Measurements from ENCODE around the gene TSPEAR.

Gene TSPEAR

DNA sequence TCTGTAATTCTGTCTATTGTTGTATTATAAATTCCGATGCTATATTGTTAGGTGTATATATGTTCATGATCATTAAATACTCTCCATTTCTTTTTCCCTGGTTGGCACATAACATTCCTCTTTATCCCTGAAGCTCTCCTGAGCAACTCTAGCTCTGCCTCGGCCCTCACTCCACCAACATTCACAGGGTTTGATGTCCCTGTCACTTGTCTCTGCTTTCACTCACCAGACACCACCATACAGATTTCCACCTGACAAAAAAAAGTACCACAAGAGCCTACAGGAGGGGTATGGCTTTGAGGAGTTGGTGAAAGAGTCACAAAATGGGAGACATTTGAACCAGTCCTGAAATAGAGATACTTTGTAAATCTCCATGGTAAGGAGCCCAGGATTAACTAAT, 8.8 kb upstream of the TSPEAR start:
- Histone ChIP-seq H3K9me3 (ENCODE audit: control insufficient read depth, insufficient read depth, low read length) (no peaks in the 10 kb centered on the region), H3K4me1 (ENCODE audit: insufficient read depth, low read length) (peaks cover 11% of the 10 kb centered on the region), H3K9ac (ENCODE audit: low read depth, low read length) (no peak overlapping the region), H3K36me3 (ENCODE audit: insufficient read depth, low read length) (no peaks in the 10 kb centered on the region)

DNA sequence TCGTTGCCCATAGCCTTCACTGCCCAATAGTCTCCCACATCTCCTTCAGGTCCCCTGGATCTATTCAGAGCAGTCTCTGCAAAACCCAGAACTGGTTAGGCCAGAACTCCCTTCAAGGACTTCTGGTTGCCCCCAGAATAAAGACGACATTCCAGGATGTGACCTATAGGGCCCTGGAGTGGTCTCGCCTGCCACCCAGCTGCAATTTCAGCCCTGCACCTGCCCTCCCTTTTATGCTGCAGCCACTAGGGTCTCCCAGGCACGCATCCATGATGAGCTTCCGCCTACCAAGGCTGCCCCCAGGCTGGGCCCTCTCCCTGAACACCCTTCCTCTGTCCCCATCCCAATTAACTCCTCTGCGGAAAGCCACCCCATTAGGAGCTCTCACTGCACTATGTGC, 7.2 kb upstream of the TSPEAR start:
- H3K4me1 ChIP-seq (ENCODE audit: insufficient read depth, low read length) = peaks cover 15% of the 10 kb centered on the region
- H3K9ac ChIP-seq (ENCODE audit: low read depth, low read length) = no peak overlapping the region
- no peaks in the 10 kb centered on the region for H3K9me3 ChIP-seq (ENCODE audit: control insufficient read depth, insufficient read depth, low read length)
- H3K36me3 ChIP-seq (ENCODE audit: insufficient read depth, low read length) = no peaks in the 10 kb centered on the region

DNA sequence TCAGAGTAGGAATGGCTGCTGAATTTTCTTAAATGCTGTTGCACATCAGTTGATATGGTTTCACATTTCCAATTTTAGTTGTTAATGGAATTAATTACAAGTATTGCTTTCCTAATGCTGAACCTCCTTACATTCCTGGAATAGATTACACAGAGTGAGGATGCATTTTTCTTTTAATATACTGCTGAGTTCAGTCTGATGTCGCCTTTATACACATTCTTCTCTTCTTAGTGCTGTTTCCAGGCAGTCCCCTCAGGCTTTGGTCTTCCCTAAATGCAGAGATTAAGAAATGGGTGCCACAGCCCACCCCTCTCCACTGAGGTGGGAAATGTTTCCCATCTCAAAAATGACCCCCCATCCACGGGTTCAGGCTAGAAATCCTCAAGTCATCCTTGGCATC, 6.7 kb upstream of the TSPEAR start:
- no peak overlapping the region for H3K9ac ChIP-seq (ENCODE audit: low read depth, low read length)
- no peaks in the 10 kb centered on the region for H3K36me3 ChIP-seq (ENCODE audit: insufficient read depth, low read length)
- peaks cover 15% of the 10 kb centered on the region for H3K4me1 ChIP-seq (ENCODE audit: insufficient read depth, low read length)
- H3K9me3 ChIP-seq (ENCODE audit: control insufficient read depth, insufficient read depth, low read length) = no peaks in the 10 kb centered on the region

DNA sequence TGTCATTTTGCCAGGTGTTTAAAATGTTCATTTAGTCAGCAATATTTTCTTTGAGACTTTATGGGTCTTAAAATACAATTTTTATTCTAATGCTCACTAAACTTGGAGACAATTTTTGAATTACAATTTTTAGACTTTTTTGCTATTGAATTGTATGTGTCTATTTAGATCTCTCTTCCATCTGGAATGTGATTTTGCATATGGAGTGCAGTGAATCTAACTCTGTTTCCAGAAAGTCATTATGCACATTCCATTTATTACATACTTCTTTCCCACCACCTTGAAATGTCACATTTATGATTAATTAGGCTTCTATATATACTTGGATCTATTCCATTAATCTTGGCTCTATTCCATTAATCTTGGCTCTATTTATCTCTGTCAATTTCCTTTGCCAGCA, 5.6 kb upstream of the TSPEAR start:
- Histone ChIP-seq H3K4me1 (ENCODE audit: insufficient read depth, low read length) (peaks cover 10% of the 10 kb centered on the region; the same call in 1 of the 2 replicates), H3K9ac (ENCODE audit: low read depth, low read length) (no peak overlapping the region)

DNA sequence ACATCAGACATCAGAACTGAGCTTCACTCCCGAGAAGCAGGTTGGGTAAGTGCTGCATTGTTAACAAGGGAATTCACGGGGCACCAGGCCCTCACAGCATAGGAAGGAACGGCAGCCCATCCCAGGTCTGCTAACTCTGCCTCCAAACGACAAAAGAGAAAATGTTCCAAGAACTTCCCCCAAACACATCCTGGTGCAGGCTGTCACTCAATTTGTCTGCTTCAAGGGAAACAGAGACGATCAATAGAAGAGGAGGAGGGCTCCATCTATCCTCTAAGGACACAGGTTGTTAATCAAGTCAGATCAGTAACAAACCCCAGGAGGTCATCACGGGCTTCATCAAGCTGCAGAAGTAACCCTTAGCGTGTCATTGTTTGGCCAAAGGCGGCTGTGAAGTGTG, 3.5 kb upstream of the TSPEAR start:
- H3K4me1 ChIP-seq (ENCODE audit: insufficient read depth, low read length) = peaks cover 10% of the 10 kb centered on the region
- no peaks in the 10 kb centered on the region for H3K9me3 ChIP-seq (ENCODE audit: control insufficient read depth, insufficient read depth, low read length)
- no peak overlapping the region for H3K9ac ChIP-seq (ENCODE audit: low read depth, low read length)
- H3K36me3 ChIP-seq (ENCODE audit: insufficient read depth, low read length) = no peaks in the 10 kb centered on the region

More for the DNA sequence above, 5.6 kb upstream of the TSPEAR start:
- Histone ChIP-seq H3K9me3 (ENCODE audit: control insufficient read depth, insufficient read depth, low read length) (no peaks in the 10 kb centered on the region), H3K36me3 (ENCODE audit: insufficient read depth, low read length) (no peaks in the 10 kb centered on the region)

DNA sequence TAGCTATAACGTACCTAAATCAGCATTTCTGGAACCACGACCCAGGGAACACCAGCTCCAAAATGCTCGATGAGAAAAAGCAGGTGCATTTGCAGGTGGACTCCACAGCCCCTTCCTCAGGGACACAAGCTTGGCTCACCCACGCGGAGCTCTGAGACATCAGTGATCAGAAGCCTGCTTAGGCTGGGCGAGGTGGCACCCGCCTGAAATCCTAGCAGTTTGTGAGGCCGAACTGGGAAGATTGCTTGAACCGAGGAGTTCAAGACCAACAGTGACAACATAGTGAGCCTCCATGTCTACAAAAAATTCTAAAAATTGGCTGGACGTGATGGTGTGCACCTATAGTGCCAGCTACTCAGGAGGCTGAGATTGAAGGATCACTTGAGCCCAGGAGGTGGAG, 2.5 kb upstream of the TSPEAR start:
- Histone ChIP-seq H3K36me3 (ENCODE audit: insufficient read depth, low read length) (no peaks in the 10 kb centered on the region), H3K9me3 (ENCODE audit: control insufficient read depth, insufficient read depth, low read length) (no peaks in the 10 kb centered on the region), H3K9ac (ENCODE audit: low read depth, low read length) (no peak overlapping the region), H3K4me1 (ENCODE audit: insufficient read depth, low read length) (peaks cover 10% of the 10 kb centered on the region)

DNA sequence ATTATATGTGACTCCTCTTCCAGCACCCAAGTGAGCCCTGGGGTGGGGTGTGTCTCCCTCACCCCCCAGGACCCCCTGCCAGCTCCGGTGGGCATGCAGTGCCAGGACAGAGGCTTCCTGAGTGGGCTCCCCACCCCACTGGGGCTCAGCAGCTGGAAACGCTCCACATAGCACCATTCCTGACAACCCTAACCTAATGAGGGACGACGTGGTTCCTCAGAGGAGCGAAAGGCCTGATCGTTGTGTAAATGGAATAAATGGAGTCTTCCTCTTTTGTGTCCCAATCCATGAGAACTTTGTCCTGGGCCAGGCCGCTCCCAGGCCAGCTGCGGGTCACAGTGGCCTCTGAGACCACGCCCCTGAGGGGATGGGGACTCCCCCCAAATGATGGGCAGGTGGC, 1.8 kb upstream of the TSPEAR start:
- Histone ChIP-seq H3K9ac (ENCODE audit: low read depth, low read length) (no peak overlapping the region), H3K36me3 (ENCODE audit: insufficient read depth, low read length) (no peaks in the 10 kb centered on the region), H3K4me1 (ENCODE audit: insufficient read depth, low read length) (peaks cover 6% of the 10 kb centered on the region), H3K9me3 (ENCODE audit: control insufficient read depth, insufficient read depth, low read length) (no peaks in the 10 kb centered on the region)

DNA sequence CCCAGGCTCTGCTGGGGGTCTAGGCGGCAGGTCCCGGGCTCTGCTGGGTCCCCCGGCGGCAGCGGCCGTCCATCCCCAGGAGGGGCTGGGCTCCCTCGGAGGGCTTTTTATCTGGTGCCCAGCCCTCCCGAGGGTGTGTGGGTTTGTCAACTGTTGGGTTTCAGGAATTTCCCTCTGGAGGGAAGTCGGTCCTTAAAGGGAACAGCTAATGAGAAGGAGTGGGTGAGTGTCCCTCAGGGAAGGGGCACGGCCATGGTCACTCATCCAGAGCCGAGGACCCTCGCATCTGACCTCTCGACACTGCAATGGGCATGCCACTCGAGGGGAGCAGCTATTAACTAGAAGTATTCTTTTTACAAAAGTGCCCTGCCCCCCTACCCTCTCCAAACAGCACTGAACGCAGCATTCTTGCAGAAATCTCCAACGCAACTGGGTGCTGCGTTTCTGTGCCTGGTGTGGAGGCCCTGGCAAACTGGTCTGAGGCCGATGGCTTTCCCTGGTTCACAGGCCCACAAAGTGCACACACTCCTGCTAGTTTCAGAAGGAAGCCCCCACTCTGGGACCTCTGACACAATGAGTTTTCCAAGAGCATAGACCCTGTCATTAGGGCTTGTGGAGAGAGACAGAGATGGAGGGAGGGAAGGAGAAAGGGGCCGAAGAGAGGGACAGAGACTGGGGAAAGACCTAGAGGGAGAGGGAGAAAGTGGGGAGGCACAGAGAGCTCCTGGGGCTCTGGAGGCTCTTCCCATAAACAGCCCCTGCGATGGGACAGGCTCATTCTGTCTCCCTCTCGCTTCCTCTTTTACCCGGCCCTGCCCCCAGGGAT, 1.0 kb upstream of the TSPEAR start:
- Histone ChIP-seq H3K36me3 (ENCODE audit: insufficient read depth, low read length) (no peaks in the 10 kb centered on the region), H3K4me1 (ENCODE audit: insufficient read depth, low read length) (peaks cover 5% of the 10 kb centered on the region; the same call in 1 of the 2 replicates), H3K9me3 (ENCODE audit: control insufficient read depth, insufficient read depth, low read length) (no peaks in the 10 kb centered on the region), H3K9ac (ENCODE audit: low read depth, low read length) (peak overlapping the region; percentile 49)

DNA sequence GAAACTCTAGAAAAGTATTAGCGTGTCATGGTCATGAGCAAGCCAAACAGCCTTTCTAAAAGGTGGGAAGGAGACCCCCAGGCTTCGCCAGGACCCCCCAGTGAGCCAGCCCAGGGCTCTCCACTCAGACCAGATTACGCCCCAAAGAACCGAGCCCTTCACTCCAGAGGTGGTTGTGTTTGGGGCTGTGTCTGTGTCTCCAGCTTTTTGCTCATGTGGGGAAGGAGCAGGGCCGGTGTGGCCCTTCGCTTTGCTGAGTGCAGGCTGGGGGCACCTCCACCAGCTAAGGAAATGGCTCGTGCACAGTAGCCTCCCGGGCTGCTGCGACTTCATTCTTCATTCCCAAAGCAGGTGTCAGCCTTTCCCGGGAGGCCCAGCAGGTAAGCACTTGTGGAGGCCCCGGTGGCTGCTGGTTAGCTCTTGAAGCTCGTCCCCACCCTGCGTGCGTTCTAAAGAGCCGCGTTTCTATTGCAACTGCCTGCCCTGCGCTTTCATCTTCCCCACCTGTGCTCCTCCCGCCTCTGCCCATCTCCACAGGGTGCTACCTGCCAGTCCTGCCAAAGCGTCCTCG, 531 bp downstream of the TSPEAR start:
- Histone ChIP-seq H3K36me3 (ENCODE audit: insufficient read depth, low read length) (no peaks in the 10 kb centered on the region), H3K9ac (ENCODE audit: low read depth, low read length) (peak overlapping the region; percentile 40; the same call in 1 of the 2 replicates), H3K4me1 (ENCODE audit: insufficient read depth, low read length) (peaks cover 5% of the 10 kb centered on the region; the same call in 1 of the 2 replicates)

DNA sequence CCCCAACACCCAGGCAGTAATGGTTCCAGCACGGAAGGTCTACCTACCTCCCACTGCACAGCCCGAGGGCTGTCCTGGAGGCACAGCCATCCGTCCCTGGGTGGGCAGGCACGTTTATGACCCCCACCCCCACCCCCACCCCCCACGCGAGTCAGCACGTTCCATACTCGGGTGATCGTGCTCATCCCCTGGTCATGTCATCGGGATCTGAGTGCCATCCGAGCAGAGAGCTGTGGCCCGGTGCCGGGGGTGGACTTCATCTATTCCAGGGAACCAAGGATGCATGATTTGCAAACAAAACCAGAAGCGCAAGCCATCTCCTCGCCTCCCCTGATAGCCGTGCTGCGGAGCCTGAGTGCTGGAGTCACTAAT, 1.1 kb downstream of the TSPEAR start:
- Histone ChIP-seq H3K4me1 (ENCODE audit: insufficient read depth, low read length) (peaks cover 5% of the 10 kb centered on the region; the same call in 1 of the 2 replicates), H3K9ac (ENCODE audit: low read depth, low read length) (peak overlapping the region; percentile 56; the same call in 1 of the 2 replicates), H3K36me3 (ENCODE audit: insufficient read depth, low read length) (no peaks in the 10 kb centered on the region), H3K9me3 (ENCODE audit: control insufficient read depth, insufficient read depth, low read length) (no peaks in the 10 kb centered on the region)

More for the DNA sequence above, 531 bp downstream of the TSPEAR start:
- H3K9me3 ChIP-seq (ENCODE audit: control insufficient read depth, insufficient read depth, low read length) = no peaks in the 10 kb centered on the region

DNA sequence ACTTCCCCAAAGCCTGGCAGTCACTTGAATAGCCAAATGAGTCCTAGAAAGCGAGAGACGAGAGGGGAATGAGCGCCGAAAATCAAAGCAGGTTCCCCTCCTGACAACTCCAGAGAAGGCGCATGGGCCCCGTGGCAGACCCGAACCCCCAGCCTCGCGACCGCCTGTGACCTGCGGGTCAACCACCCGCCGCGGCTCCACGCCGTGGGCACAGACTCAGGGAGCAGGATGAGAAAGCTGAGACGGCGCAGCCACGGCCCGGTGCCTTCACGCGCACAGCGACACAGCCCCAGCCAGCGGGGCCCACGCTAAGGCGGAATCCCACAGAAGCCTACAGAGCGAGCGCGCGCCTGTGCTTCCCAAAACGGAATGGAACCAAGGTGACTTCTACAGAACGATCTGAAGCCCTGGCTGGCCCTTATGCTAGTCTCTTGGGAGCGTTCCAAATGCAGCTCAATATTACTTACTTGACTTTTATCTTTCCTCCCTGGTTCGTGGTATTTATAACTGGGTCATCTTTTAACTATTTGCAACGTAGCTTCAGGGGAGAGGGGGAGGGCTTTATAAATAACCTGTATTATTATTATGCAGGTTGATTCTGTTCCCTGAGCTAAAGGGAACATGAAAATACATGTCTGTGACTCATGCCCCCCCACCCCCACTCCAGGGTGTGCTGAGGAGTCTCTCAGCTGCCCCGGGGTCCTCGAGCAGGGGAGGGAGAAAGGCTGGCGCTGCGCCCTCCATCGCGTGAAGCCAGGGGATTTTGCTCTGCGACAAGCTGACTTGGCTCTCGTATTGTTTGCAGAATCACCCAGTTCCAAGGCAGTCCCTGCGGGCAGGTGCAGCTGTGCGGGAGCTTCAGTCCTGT, 1.7 kb downstream of the TSPEAR start:
- Histone ChIP-seq H3K9ac (ENCODE audit: low read depth, low read length) (peak overlapping the region; percentile 56), H3K36me3 (ENCODE audit: insufficient read depth, low read length) (no peaks in the 10 kb centered on the region), H3K9me3 (ENCODE audit: control insufficient read depth, insufficient read depth, low read length) (no peaks in the 10 kb centered on the region), H3K4me1 (ENCODE audit: insufficient read depth, low read length) (no peaks in the 10 kb centered on the region; the same call in 1 of the 2 replicates)

DNA sequence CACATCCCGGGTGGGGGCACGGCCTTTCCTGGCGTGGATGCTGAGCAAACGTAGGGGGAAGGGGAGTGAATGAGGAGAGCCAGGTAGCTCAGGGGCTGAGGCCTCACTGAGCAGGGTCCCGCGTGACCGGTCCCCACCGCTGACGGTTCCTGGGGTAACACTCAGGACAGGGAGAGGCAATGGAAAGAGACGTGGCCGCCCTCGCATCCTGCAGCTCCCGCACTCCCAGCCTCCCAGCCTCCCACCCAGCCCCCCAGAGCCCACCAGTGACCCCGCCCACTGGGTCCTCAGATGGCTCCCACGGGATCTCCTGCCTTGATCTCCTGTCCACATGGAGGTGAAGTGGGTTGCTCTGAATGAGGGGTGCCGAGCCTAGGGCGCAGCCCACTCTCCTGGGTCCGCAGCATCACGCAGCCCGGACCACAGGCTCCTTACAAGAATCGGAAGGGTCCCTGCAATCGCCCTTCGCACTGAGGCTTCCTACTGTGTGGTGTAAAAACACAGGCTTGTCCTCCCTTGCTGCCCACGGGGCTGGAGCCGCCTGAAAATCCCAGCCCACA, 2.4 kb downstream of the TSPEAR start:
- Histone ChIP-seq H3K36me3 (ENCODE audit: insufficient read depth, low read length) (no peaks in the 10 kb centered on the region), H3K9me3 (ENCODE audit: control insufficient read depth, insufficient read depth, low read length) (no peaks in the 10 kb centered on the region), H3K4me1 (ENCODE audit: insufficient read depth, low read length) (peaks cover 6% of the 10 kb centered on the region; the same call in 1 of the 2 replicates), H3K9ac (ENCODE audit: low read depth, low read length) (peak overlapping the region; percentile 56)

DNA sequence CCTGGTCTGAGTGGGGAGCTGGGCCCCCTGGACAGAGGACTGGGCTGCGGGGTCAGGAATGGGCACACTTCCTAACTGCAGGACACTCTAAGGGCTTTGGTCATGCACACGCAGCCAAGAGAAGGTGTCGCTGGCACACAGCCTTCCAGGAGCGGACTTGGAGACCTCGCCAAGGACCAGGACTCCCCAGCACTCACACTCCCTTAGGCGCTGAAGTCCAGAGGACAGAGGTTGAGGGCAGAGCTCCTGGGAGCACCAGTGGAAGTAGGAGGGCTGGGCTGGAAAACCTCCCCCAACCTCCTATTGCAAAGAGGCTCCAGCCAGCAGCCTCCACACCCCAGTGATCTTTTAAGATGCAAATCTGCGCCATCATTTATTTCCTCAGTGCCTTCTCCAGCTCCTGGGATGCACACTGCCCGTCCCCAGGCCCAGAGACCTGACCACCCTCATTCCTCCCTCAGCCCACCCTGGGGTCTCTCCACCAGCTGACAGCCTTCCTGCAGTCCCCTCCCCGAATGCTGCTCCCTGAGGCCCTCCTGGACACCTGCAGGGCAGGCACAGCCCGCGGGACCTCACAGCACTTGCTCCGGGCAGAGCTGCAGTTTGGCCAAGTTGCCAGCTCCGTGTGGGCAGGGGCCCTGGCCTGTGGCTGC, 3.0 kb downstream of the TSPEAR start:
- Histone ChIP-seq H3K36me3 (ENCODE audit: insufficient read depth, low read length) (no peaks in the 10 kb centered on the region), H3K4me1 (ENCODE audit: insufficient read depth, low read length) (peaks cover 8% of the 10 kb centered on the region; the same call in 1 of the 2 replicates), H3K9me3 (ENCODE audit: control insufficient read depth, insufficient read depth, low read length) (no peaks in the 10 kb centered on the region), H3K9ac (ENCODE audit: low read depth, low read length) (peak overlapping the region; percentile 56)

Measured in ES-I3 (cell line).